ENCODE measurements around the gene COG3.

COG3 gene

GRCh38 chr13:45546410-45546765, 81.6 kb downstream of the COG3 start:
- DNase-seq = no peak

DNA sequence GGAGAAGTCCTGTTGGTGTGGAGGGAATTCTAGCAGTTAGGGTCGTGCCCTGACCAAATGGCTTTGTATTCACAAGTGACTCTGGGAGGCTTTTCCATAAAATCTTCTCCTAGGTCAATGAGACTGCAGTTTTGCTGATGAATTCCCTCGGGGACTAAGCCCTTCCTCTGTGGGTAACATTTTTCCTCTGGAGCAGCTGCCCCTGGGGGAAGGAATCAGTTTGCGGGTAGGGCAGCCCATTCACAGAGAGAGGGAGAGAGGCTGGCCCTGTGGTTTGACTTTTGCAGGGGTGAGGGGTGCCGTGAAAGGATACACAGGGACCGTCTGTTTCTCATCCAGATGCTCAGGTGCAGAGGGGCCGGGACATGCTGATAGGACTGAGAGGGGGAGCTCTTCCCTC, 83.5 kb downstream of the COG3 start:
- peak; percentile 16 for DNase-seq

- DNase-seq = no peak
These were observed 89.9 kb downstream of the COG3 start for GRCh38 chr13:45554604-45555109.

DNA sequence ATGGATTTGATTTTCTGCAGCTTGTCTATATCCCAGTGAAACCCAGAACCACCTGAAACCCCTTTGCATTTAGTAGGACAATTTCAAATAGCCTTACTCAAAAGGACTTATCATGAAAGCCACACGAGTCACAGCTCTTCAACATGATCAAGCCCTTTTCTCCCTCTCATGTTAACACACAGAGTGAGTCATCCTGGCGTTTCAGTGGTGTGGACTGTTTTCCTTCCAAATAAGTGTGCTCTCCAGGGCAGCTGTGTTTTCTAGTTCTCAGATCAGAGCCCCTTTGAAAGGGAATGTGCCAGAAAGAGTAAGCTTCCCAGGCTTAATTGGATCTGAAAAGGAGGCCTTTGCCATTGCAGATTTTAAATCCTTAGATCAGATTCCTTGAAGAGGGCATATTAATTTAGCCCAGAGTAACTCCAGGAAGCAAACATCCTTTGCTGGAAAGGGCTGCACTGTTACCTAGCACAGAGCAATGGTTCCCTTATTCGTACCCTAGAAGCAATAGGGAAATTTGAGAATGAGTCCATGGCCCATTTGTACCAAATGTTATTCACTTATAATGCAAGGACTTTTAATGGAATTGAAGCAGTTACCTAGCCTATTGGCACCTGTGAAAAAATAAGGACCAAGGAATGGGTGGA, 99.5 kb downstream of the COG3 start:
- DNase-seq = peak; percentile 43

DNA sequence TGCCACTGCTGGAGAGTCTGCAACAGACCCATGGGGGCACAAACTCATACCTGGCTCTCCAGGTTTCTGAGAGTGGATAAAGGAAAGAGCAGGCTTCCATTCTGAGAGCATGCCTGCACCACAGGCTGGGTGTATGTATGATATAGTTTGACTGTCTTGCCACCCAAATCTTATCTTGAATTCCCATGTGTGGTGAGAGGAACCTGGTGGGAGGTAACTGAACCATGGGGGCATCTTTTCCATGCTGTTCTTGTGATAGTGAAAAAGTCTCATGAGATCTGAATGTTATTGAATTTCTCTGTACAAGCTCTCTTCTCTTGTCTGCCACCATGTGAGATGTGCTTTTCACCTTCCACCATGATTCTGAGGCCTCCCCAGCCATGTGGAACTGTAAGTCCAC, 100.6 kb downstream of the COG3 start:
- DNase-seq = no peak

- DNase-seq = no peak
These were observed 110.5 kb downstream of the COG3 start for GRCh38 chr13:45575146-45575829.

DNA sequence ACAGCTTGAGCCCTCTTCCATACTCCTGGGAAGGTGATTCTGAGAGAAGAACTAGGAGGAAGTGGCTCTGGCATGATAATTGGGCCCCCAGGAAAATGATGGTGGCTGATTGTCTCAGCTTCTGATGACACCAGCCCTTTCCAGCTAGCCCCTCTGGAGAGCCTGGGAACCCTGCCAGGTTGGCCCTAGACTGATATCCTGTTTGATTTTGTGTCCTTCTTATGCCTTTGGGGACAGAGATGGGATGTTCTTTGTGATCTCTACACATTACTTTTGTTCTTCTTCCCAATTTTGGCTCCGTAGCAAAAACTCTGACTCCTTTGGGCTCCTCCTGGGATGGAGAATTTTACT, 111.1 kb downstream of the COG3 start:
- no peak for DNase-seq

DNA sequence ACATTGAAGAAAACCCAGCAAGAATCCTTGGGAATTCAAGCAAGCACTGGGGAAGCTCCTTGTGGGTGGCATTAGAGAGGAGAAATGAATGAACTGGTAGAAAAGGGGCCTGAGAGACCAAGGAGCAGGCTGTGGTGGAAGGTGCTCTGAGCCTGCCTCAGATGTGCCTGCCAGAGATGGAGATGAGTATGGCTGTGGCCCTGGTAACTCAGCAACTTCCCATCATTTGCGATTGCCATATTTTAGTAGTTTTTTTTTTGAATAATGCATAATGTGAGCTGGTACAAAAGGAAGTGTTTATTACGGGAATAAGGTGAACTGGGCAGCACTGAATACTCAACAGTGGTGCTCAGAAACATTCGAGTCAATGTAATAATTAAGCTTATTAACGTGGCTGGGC, 111.7 kb downstream of the COG3 start:
- DNase-seq = no peak

GRCh38 chr13:45582408-45583076, 117.8 kb downstream of the COG3 start:
- no peak for DNase-seq

- DNase-seq = no peak
These were observed 120.1 kb downstream of the COG3 start for GRCh38 chr13:45584816-45585215.
